Caco-2 (cell line): ENCODE data around the gene KIF13A. TPM values are rescaled to one million over a fixed set of nuclear protein-coding genes. Genes with fewer than 3 reads are reported as not detected.
"Not testable (repeated sequence)": the region's sequence is repeated elsewhere in the genome, so short reads cannot be mapped to it uniquely, and the experiment has no call there.

Experiments used
- BruUV-seq: library from RNA; stranded (reverse); fragments of 400-500 nt; replicated peaks from 2 replicates; lab custom pipeline; 2021; lab: Mats Ljungman, UMichigan
- CTCF ChIA-PET: fragments of 300-600 bp; sonication (Branson Sonifier 250); formaldehyde crosslinking; loops from one replicate; lab custom pipeline; 2022; ENCODE audit warnings: antibody characterized with exemption; lab: Charles Lee
- POLR2A ChIA-PET: fragments of 300-600 bp; sonication (Branson Sonifier 250); formaldehyde crosslinking; loops from one replicate; lab custom pipeline; 2022; ENCODE audit warnings: antibody characterized with exemption; lab: Charles Lee
- DNase-seq, 2 experiments: peaks; one replicate each; pipeline versions ENCODE4 v3.0.0 to v3.0.0-alpha.2; 2020 to 2022
- H3K27me3 ChIP-seq: replicated peaks from 2 replicates; pipeline ENCODE4 v1.6.0; 2011; ENCODE audit warnings: low read length; ENCODE audit not compliant: control insufficient read depth, insufficient read depth
- H3K36me3 ChIP-seq: 2 replicates; pipeline ENCODE4 v1.5.1; 2011; ENCODE audit warnings: low read length; ENCODE audit not compliant: control insufficient read depth, insufficient read depth
- H3K4me1 ChIP-seq: fragments of 250-450 bp; sonication (Bioruptor Pico); 2 replicates; pipeline ENCODE4 v1.5.1; 2020; ENCODE audit warnings: mild to moderate bottlenecking
- H3K4me3 ChIP-seq: 2 replicates; pipeline ENCODE4 v1.5.1; 2011; ENCODE audit warnings: low read depth, mild to moderate bottlenecking, control low read depth, low read length
- H3K9me3 ChIP-seq: fragments of 250-450 bp; sonication (Bioruptor Pico); 2 replicates; pipeline ENCODE4 v1.5.1; 2020; ENCODE audit warnings: mild to moderate bottlenecking, moderate library complexity
- H3K27ac Mint-ChIP-seq: one replicate; pipeline ENCODE4 v1.8.0; 2022; ENCODE audit warnings: mixed read lengths; ENCODE audit not compliant: unreplicated experiment
- H3K27me3 Mint-ChIP-seq: one replicate; pipeline ENCODE4 v1.8.0; 2022; ENCODE audit warnings: mixed read lengths; ENCODE audit not compliant: insufficient read depth, unreplicated experiment
- H3K36me3 Mint-ChIP-seq: one replicate; pipeline ENCODE4 v1.8.0; 2022; ENCODE audit warnings: mild to moderate bottlenecking, mixed read lengths; ENCODE audit not compliant: insufficient read depth, unreplicated experiment
- H3K4me1 Mint-ChIP-seq: one replicate; pipeline ENCODE4 v1.8.0; 2022; ENCODE audit warnings: low read depth, mixed read lengths; ENCODE audit not compliant: unreplicated experiment
- H3K4me3 Mint-ChIP-seq: one replicate; pipeline ENCODE4 v1.8.0; 2022; ENCODE audit warnings: mild to moderate bottlenecking, moderate library complexity, mixed read lengths; ENCODE audit not compliant: unreplicated experiment
- H3K9me3 Mint-ChIP-seq: one replicate; pipeline ENCODE4 v1.8.0; 2022; ENCODE audit warnings: mixed read lengths; ENCODE audit not compliant: unreplicated experiment
- CTCF ChIP-seq, 2 experiments: fragments of 200-600 bp in 1 of 2; IDR thresholded peaks; 1 replicate in 1 of 2; 2 replicates in 1 of 2; pipeline versions ENCODE4 v1.5.1 to v1.8.0; 2011 to 2022; ENCODE audit warnings: antibody characterized with exemption in 1 of 2, control low read depth in 1 of 2, inconsistent platforms in 1 of 2, low read depth in 1 of 2, low read length in 1 of 2, mild to moderate bottlenecking in 1 of 2, moderate library complexity in 1 of 2; ENCODE audit not compliant: insufficient read depth in 1 of 2, severe bottlenecking in 1 of 2, unreplicated experiment in 1 of 2
- intact Hi-C: fragments of 100-400 bp; cut with micrococcal nuclease; formaldehyde crosslinking; loops from one replicate; pipeline ENCODE4 v1.10.0; 2022; ENCODE audit not compliant: unreplicated experiment
- total RNA-seq: library from RNA; stranded (reverse); gene quantifications from 2 replicates; pipeline ENCODE4 v1.2.3, GENCODE V29; 2022

Gene KIF13A
- total RNA-seq, 1 experiment from 2014 or later = 13.8 TPM

GRCh38 chr6:17948725-17949124 is 38.7 kb downstream of the KIF13A start:
- POLR2A ChIA-PET = no interaction called here
- Mint-ChIP-seq H3K9me3 (no peaks in the 10 kb centered on the region), H3K27ac (no peak overlapping the region), H3K4me3 (no peak overlapping the region), H3K27me3 (no peaks in the 10 kb centered on the region), H3K4me1 (no peaks in the 10 kb centered on the region), H3K36me3 (no peaks in the 10 kb centered on the region)
- no peaks in the 10 kb centered on the region for H3K27me3 ChIP-seq
- intact Hi-C loops = no loop called here
- no peaks in the 10 kb centered on the region for H3K4me1 ChIP-seq
- H3K4me3 ChIP-seq = no peak overlapping the region
- H3K9me3 ChIP-seq = no peaks in the 10 kb centered on the region
- no peaks in the 10 kb centered on the region for H3K36me3 ChIP-seq
- BruUV-seq = no TSS peak
- CTCF ChIA-PET = no interaction called here
- no peak for TF ChIP-seq CTCF (IDR thresholded peaks at IDR 0.05; ENCODE audit: insufficient read depth in 1 of 2, low read depth in 1 of 2, low read length in 1 of 2, severe bottlenecking in 1 of 2, unreplicated experiment in 1 of 2)
- DNase-seq = no peak

GRCh38 chr6:17947574-17947973 is 39.9 kb downstream of the KIF13A start:
- H3K36me3 ChIP-seq, H3K9me3 Mint-ChIP-seq, H3K4me3 Mint-ChIP-seq, H3K4me1 Mint-ChIP-seq, DNase-seq, H3K4me3 ChIP-seq, H3K4me1 ChIP-seq, intact Hi-C loops, H3K27me3 ChIP-seq, BruUV-seq, H3K27ac Mint-ChIP-seq, CTCF ChIA-PET, H3K36me3 Mint-ChIP-seq, H3K9me3 ChIP-seq, H3K27me3 Mint-ChIP-seq: not testable (repeated sequence)
- POLR2A ChIA-PET = interaction anchor here (0.6 kb wide), 1 partner anchor 19 kb away, joined by 3 read pairs; no protein-coding TSS in a partner anchor

GRCh38 chr6:17945575-17945974 is 41.9 kb downstream of the KIF13A start:
- H3K4me1 Mint-ChIP-seq = no peaks in the 10 kb centered on the region
- ChIA-PET CTCF (no interaction called here), POLR2A (no interaction called here)
- no peaks in the 10 kb centered on the region for H3K36me3 Mint-ChIP-seq
- no peak for TF ChIP-seq CTCF (IDR thresholded peaks at IDR 0.05; ENCODE audit: insufficient read depth in 1 of 2, low read depth in 1 of 2, low read length in 1 of 2, severe bottlenecking in 1 of 2, unreplicated experiment in 1 of 2)
- no peaks in the 10 kb centered on the region for H3K4me1 ChIP-seq
- H3K27ac Mint-ChIP-seq = no peak overlapping the region
- no TSS peak for BruUV-seq
- no peaks in the 10 kb centered on the region for H3K27me3 Mint-ChIP-seq
- no peak overlapping the region for H3K4me3 Mint-ChIP-seq
- no peak for DNase-seq
- no peaks in the 10 kb centered on the region for H3K9me3 ChIP-seq
- no peaks in the 10 kb centered on the region for H3K36me3 ChIP-seq
- H3K27me3 ChIP-seq = no peaks in the 10 kb centered on the region
- no peak overlapping the region for H3K4me3 ChIP-seq
- H3K9me3 Mint-ChIP-seq = no peaks in the 10 kb centered on the region
- intact Hi-C loops = no loop called here

DNA sequence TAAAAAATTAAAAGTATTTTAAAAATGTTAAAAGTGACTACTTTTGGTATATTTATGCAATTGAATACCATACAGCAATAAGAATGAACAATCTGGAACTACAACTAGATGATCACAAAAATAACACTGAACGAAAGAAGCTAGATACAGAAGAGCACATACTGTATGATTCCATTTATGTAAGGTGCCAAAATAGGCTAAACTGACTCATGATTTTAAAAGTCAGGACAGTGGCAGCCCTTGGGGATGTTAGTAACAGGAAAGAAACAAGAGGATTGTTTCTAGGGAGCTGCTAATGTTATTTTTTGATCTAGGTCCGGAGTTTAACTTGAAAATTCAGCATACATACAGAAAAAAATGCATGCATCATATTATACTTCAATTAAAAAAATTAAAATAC is 42.3 kb downstream of the KIF13A start:
- H3K4me3 Mint-ChIP-seq = no peak overlapping the region

More for the DNA sequence above, 42.3 kb downstream of the KIF13A start:
- TF ChIP-seq CTCF (IDR thresholded peaks at IDR 0.05; ENCODE audit: insufficient read depth in 1 of 2, low read depth in 1 of 2, low read length in 1 of 2, severe bottlenecking in 1 of 2, unreplicated experiment in 1 of 2) = no peak
- H3K36me3 ChIP-seq = no peaks in the 10 kb centered on the region
- H3K4me3 ChIP-seq = no peak overlapping the region
- Mint-ChIP-seq H3K4me1 (no peaks in the 10 kb centered on the region), H3K36me3 (no peaks in the 10 kb centered on the region), H3K27me3 (no peaks in the 10 kb centered on the region), H3K27ac (no peak overlapping the region), H3K9me3 (peaks cover 4% of the 10 kb centered on the region)
- BruUV-seq = no TSS peak
- POLR2A ChIA-PET = no interaction called here
- intact Hi-C loops = no loop called here
- H3K27me3 ChIP-seq = no peaks in the 10 kb centered on the region
- CTCF ChIA-PET = no interaction called here
- DNase-seq = no peak
- no peaks in the 10 kb centered on the region for H3K4me1 ChIP-seq
- no peaks in the 10 kb centered on the region for H3K9me3 ChIP-seq
